HG02885 (cell line): ENCODE measurements around the gene ZBTB7C.
A peak's percentile ranks its signal among the peaks of the same experiment; 100 is the strongest.

Source experiments
- ATAC-seq: cut with Tn5 transposase; IDR thresholded peaks from one replicate; pipeline ENCODE4 v1.9.1; 2021; ENCODE audit warnings: mild to moderate bottlenecking; ENCODE audit not compliant: unreplicated experiment, poor library complexity

Gene ZBTB7C

GRCh38 chr18:48136827-48137373 lies 272.3 kb downstream of the ZBTB7C start:
- ATAC-seq, result no peak

DNA sequence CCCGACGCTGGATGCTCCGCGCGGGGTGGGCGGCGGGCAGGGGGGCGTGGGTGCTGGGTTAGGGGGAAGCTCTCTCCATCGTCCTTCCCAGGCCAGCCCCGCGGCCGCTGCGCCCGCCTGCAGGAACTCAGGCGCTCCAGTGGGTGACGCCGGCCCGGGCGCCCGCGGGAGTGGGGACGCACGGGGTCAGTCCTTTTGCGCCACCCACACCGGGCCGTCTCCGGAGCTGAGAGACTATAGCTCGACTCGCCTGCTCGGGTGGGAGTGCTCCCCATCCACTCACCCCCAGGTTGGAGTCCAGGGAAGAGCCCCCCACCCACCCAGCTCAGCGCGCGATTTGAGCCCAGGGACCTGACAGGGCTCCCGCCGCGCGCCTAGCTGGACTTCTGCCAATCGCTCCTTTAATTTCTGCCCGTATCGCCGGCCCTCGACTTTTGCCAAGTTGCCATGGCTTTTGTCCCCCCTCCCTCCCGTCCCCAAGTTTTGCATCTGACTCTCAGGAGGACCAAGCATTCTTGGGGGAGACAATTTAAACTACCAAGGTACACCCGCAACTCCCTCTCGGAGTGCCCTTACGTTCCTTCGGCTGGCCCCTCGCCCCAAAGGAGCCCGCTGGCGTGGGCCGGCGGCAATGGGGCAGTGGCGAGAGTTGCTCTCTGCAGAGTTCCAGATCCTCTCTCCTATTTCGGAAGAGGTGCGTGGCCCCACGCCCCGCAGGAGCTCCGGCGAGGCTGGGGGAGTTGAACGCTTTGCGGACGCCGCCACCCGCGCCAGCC lies 272.9 kb downstream of the ZBTB7C start:
- no peak for ATAC-seq

GRCh38 chr18:48135436-48135966 lies 273.7 kb downstream of the ZBTB7C start:
- ATAC-seq, result no peak

DNA sequence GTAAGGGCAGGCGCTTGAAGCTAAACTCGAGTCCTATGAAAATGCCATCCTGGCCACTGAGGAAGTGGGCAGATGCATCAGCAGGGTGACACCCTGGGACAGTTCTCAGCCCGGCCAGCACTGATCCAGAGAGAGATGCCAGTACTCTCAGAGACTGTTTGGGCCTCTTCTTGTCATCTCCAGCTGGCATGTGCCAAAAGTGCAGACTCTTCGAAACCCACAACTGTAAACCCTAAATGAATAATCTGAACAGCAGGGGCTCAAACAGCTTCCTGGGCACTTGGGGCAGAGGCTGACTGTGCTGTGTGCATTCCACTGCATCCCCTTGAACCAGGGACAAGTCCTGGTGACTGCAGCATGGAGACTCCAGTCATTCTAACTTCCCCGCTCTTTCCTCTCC lies 274.6 kb downstream of the ZBTB7C start:
- no peak for ATAC-seq

DNA sequence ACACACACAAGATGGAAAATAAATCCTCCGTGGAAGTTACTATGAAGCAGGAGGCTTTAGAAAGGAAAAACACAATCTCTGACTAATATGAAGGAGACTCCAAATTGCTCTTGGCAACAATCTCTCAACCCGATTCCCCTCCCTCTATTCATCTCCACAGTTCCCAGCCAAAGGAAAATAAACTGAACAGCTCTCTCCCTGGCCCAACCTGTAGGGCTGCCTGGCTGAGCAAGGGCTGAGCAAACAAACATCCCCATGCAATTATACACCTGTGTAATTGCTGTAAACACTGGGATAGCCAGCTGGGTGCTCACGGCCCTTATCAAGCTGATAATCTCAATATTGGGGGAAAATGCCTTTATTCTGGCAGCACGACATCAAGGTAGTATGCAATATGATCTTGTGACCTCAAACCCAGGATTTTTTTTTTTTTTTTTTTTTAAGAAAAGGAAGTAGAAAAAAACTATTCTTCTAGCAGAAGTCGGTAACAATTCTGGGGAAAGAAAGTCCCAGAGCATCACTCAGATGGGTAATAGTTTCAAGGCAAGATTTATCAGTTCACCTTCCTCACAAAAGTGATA lies 275.4 kb downstream of the ZBTB7C start:
- no peak for ATAC-seq

DNA sequence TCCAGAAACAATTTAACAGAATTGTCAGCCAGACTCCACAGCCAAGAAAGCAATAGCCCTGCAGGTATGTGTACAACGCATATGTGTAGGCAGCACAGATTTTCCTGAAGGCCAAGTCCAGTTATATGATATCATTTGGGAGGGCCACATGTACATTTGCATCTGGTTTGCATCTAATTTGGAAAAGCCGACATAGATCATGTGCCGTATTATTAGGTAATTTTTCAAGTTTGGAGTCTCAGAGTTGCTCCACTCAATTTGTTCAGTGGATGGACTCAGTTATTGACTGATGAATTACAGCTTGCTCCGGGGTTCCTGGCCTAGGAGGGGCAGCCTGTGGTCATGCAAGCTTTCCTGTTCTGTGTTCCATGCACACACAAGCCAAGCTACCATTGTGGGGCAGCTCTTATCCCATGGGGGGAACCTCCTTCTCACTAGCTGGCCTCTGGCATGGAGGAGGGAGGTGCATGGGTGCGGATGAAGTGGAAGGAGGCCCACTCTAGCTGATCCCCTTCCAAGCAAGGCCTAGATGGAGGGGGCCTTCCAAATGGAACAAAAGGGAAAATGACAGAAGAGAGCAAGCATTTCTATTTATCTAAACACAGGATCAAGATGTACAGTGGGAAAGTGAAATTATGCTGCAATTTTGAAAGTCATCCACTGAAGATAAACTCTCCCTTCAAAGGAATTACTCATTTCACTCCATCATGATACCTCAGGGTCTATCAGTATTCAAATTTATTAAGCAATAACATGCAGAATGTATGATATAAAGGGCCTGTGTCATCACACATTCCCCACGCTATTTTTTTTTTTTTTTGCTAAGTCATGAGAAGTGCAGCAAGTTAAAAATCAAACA lies 276.2 kb downstream of the ZBTB7C start:
- ATAC-seq, result no peak

GRCh38 chr18:48131042-48131441 lies 278.1 kb downstream of the ZBTB7C start:
- no peak for ATAC-seq

GRCh38 chr18:48129621-48130082 lies 279.5 kb downstream of the ZBTB7C start:
- ATAC-seq, result no peak

GRCh38 chr18:48127606-48128005 lies 281.6 kb downstream of the ZBTB7C start:
- no peak for ATAC-seq

DNA sequence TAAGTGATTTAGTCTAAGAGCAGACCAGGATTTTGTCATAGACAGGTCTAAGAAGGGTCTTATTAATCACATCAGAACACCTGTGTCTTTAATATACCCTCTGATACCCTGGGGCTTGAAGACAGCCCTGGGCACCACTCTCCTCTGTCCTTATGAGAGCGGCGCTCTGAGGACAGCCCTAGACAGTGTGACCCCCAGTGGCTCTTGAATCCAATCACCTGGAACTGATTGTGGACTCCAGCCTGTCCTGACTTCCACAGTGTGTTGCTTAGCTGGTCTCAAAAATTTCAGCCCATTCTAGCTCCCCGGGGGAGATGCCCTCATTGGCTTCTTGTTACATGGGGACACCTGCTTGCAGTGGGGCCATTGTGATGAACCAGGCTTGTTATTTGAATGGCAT lies 282.9 kb downstream of the ZBTB7C start:
- no peak for ATAC-seq

DNA sequence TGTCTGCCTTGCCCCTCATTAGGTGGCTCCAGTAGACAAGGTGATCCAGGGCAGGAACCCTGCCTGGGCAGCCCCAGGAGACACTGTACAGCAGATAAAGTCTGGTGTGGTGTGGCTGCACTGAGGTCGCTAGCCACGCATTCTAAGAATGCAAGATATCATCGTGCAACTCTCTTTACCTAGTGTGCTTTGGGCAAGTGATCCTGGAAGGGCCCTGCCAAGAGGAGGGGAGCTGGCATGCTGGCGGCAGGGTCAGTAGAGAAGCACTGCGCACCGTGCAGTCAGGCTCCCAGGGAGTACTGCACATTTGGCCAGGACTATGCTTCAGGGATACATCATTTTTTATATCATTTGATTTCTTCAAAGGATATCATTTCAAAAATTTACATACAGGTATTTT lies 283.5 kb downstream of the ZBTB7C start:
- no peak for ATAC-seq

DNA sequence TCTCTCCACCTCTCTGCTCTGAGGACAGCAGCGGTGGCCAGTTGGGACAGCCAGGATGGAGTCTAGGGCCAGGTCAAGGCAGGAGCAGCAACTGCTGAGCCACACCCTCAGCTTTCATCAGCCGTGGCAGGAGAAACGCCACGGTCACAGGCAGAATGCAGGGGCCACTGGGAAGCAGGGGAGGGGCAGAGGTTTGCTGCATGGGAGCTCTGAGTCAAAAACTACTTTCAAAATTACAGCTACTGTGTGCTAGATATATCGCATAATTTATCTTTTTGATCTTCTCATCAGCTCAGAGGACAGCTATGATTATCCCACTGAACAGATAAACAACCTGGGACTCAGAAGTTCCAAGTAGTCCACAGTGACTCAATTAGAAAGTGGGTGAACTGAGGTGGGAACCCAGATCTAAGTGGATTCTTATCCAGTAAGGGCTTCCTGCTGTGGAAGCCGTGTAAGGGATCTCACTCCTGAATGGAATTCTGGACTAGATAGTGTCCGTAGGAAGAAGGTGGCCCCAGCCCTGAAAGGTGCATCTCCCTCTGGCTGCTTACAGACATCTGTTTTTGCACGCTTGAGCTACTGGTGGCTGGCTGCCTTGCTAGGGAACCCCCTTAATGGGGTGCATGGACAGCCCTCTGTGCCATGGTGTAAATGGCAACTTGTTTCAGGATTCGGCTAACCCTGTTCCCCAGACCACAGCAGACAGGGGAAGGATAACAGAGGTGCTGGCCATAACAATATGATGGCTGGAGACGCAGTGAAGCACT lies 284.1 kb downstream of the ZBTB7C start:
- peak; percentile 81 for ATAC-seq

DNA sequence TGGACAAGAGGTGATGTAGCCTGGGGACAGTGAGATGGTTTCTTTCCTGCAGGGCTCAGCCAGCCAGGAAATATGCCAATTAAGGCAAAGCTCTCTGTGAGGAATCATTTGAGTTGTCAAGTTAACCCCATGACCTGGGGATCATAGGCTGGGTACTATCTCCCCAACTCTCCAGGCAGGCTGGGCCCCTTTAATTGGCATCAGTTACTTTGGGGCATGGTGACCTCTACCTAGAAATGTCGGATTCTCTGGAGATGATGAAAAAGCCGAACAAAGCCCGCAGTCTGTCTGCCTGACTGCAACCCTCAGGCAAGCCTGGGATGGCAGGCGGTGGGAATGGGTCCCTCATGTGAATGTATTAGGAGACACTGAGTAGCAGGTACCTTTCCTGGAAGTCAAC lies 285.2 kb downstream of the ZBTB7C start:
- no peak for ATAC-seq

- ATAC-seq, result no peak
Measured at GRCh38 chr18:48123324-48123723, 285.9 kb downstream of the ZBTB7C start.

GRCh38 chr18:48122816-48123215 lies 286.4 kb downstream of the ZBTB7C start:
- ATAC-seq, result no peak

- no peak for ATAC-seq
Measured at GRCh38 chr18:48122376-48122775, 286.8 kb downstream of the ZBTB7C start.

DNA sequence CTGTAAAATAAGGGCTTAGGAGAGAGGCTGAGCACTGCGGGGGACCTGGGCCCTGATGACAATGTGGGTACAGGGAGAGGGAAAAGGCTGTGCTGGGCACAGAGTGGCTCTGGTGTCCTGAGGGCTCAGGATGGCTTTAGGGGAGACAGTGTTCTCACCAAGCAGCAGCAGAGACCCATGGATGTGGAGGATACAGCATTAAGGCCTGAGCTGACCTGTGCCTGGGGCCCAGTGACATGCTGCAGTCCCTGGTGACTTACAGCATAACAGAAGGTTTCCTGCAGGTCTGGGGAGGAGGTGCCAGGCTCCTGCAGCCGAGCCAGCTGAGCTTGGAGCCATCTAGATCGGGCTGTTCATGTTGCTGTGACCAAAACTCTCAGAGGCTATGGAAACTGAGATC lies 287.4 kb downstream of the ZBTB7C start:
- no peak for ATAC-seq

DNA sequence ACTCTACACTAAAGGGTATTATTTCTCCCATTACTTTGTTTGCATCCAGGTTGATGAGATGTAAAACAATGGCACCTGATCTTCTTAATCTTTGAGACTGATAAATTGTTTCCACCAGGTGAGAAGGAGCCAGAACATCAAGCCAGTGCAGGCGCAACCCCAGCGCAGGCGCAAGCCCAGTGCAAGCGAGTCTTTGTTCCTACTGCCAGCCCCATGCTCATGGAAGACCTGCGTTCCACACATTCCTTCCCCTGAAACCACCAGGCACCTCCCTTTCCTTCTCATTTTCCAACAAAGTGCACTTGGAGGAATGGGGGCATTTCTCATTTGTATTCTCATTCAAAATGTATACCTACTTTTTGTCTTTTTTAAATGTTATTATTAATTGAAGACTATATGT lies 290.0 kb downstream of the ZBTB7C start:
- ATAC-seq, result no peak

- no peak for ATAC-seq
Measured at GRCh38 chr18:48116873-48117630, 292.1 kb downstream of the ZBTB7C start.
